Ishikawa (cell line): ENCODE results near the gene SERGEF.

ENCODE experiments used
- CEBPB ChIP-seq: IDR thresholded peaks from 2 replicates; pipeline ENCODE4 v1.6.1; 2012
- CREB1 ChIP-seq: IDR thresholded peaks from 2 replicates; pipeline ENCODE4 v1.6.1; 2012; ENCODE audit warnings: low read depth
- EGR1 ChIP-seq: IDR thresholded peaks from 2 replicates; pipeline ENCODE4 v1.6.1; 2012
- EP300 ChIP-seq: IDR thresholded peaks from 2 replicates; pipeline ENCODE4 v1.6.1; 2012; ENCODE audit warnings: borderline replicate concordance
- FOXM1 ChIP-seq: IDR thresholded peaks from 2 replicates; pipeline ENCODE4 v1.6.1; 2012; ENCODE audit warnings: low read depth, borderline replicate concordance
- NFIC ChIP-seq: IDR thresholded peaks from 2 replicates; pipeline ENCODE4 v1.6.1; 2012
- RAD21 ChIP-seq: IDR thresholded peaks from 2 replicates; pipeline ENCODE4 v1.6.1; 2012; ENCODE audit warnings: low read depth
- TAF1 ChIP-seq: IDR thresholded peaks from 2 replicates; pipeline ENCODE4 v1.6.1; 2012; ENCODE audit warnings: low read depth, mild to moderate bottlenecking
- TCF12 ChIP-seq: IDR thresholded peaks from 2 replicates; pipeline ENCODE4 v1.6.1; 2012; ENCODE audit warnings: low read depth
- TEAD4 ChIP-seq: IDR thresholded peaks from 2 replicates; pipeline ENCODE4 v1.6.1; 2012
- YY1 ChIP-seq: IDR thresholded peaks from 2 replicates; pipeline ENCODE4 v1.6.1; 2012; ENCODE audit warnings: low read depth
- ZBTB7A ChIP-seq: IDR thresholded peaks from 2 replicates; pipeline ENCODE4 v1.6.1; 2012; ENCODE audit warnings: low read depth
- TF ChIP-seq, protein P1 (sequence below): IDR thresholded peaks from 2 replicates; pipeline ENCODE4 v1.6.1; 2012
- TF ChIP-seq, protein P2 (sequence below): IDR thresholded peaks from 2 replicates; pipeline ENCODE4 v1.6.1; 2012; ENCODE audit warnings: low read depth, mild to moderate bottlenecking
- TF ChIP-seq, protein P3 (sequence below): IDR thresholded peaks from 2 replicates; pipeline ENCODE4 v1.6.1; 2012

SERGEF gene

DNA sequence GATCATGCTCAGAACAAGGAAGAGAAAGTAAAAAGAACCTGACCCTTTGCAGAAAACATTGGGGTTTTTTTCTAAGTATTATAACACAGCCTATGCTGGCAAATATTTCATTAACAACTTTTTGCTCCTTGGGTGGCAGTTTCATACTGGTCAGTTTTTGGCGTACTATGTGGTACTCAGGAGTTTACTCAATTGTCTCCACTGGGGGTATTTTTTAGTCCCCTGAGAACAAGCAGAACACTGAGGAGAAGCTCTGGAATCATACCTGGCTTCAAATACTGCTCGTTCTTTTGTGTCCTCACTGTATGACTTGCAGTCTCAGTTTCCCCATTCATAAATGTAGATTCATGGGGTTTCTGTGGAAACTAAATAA, 90.4 kb downstream of the SERGEF start:
- TF ChIP-seq RAD21 (no peak), FOXM1 (no peak), NFIC (no peak), TEAD4 (no peak), ZBTB7A (no peak), CREB1 (no peak), TCF12 (no peak), EP300 (no peak), TAF1 (no peak), CEBPB (no peak), YY1 (no peak), EGR1 (no peak)
- TF ChIP-seq, protein P1, sequence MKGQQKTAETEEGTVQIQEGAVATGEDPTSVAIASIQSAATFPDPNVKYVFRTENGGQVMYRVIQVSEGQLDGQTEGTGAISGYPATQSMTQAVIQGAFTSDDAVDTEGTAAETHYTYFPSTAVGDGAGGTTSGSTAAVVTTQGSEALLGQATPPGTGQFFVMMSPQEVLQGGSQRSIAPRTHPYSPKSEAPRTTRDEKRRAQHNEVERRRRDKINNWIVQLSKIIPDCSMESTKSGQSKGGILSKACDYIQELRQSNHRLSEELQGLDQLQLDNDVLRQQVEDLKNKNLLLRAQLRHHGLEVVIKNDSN, result no peak
- TF ChIP-seq, protein P2, sequence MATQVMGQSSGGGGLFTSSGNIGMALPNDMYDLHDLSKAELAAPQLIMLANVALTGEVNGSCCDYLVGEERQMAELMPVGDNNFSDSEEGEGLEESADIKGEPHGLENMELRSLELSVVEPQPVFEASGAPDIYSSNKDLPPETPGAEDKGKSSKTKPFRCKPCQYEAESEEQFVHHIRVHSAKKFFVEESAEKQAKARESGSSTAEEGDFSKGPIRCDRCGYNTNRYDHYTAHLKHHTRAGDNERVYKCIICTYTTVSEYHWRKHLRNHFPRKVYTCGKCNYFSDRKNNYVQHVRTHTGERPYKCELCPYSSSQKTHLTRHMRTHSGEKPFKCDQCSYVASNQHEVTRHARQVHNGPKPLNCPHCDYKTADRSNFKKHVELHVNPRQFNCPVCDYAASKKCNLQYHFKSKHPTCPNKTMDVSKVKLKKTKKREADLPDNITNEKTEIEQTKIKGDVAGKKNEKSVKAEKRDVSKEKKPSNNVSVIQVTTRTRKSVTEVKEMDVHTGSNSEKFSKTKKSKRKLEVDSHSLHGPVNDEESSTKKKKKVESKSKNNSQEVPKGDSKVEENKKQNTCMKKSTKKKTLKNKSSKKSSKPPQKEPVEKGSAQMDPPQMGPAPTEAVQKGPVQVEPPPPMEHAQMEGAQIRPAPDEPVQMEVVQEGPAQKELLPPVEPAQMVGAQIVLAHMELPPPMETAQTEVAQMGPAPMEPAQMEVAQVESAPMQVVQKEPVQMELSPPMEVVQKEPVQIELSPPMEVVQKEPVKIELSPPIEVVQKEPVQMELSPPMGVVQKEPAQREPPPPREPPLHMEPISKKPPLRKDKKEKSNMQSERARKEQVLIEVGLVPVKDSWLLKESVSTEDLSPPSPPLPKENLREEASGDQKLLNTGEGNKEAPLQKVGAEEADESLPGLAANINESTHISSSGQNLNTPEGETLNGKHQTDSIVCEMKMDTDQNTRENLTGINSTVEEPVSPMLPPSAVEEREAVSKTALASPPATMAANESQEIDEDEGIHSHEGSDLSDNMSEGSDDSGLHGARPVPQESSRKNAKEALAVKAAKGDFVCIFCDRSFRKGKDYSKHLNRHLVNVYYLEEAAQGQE, result no peak
- TF ChIP-seq, protein P3, sequence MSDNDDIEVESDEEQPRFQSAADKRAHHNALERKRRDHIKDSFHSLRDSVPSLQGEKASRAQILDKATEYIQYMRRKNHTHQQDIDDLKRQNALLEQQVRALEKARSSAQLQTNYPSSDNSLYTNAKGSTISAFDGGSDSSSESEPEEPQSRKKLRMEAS, result no peak

DNA sequence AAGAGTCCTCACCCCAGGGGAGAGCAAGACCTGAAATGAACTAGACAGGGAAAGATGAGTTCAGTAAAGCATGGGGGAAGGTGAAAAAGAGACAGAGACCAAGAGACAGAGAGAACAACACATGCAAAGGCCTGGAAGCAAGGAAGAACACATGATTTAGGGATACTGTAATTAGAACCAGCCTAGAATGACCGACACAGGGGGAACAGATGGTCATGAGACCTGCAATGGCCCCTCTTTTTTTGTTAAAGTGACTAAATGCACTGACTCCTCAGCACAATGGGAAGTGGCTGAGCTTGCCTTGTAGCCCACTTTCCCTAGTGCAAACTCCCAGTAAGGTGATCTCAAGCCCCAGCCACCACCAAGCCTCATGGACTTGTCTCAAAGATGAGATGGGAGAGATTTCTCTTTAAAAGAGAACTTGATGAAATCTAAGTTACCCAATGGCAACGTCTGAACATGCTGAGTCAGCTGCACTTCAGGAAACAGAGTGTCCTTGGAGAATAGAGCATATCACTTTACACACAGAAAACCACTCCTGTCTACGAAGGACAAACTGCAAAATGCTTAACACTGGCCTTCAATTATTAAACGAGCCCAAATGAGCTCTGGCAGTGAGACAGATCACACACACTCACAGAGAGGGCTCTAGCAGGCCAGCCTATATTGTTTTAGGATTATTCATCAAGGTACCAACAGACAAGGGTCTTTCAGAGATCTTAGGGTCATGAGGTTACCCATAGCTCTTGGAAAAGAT, 91.0 kb downstream of the SERGEF start:
- TF ChIP-seq TAF1 (no peak), CREB1 (no peak), CEBPB (no peak), EGR1 (no peak), EP300 (no peak), ZBTB7A (no peak), TEAD4 (no peak), RAD21 (no peak), YY1 (no peak), NFIC (no peak), FOXM1 (no peak), TCF12 (no peak)
- TF ChIP-seq, protein P1, result no peak
- TF ChIP-seq, protein P3, result no peak
- TF ChIP-seq, protein P2, result no peak

DNA sequence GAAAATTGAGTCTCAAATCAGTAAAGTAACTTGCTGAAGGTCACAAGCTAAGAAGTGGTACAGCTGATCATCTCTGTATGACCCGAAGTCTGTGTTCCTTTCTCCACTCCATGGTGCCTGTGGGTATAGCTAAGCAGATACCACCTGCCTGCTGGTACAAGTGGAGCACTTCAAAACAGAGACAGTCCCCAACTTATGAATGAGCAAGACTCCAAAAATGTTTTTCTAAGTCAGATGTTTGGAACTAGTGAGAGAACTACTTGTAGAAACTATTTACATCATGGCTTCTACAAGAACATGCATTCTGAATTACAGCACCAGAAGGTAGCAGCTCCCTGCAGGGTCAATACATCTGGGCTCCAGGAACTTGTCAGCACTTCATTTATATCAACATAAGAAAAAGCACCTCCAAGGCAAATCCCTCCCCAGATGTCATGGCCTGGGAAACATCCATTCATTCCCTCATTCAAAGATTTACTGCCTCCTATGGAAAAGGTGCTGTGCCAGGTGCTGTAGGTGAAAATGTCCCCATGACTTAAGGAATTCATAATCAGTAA, 94.7 kb downstream of the SERGEF start:
- TF ChIP-seq YY1, result no peak
- TF ChIP-seq, protein P3, result no peak
- no peak for TF ChIP-seq ZBTB7A
- TF ChIP-seq RAD21, result no peak
- no peak for TF ChIP-seq EGR1
- no peak for TF ChIP-seq TCF12
- TF ChIP-seq TEAD4, result no peak
- TF ChIP-seq, protein P1, result no peak
- TF ChIP-seq TAF1, result no peak
- no peak for TF ChIP-seq EP300
- TF ChIP-seq, protein P2, result no peak
- no peak for TF ChIP-seq CEBPB
- no peak for TF ChIP-seq FOXM1
- TF ChIP-seq NFIC, result no peak
